Endothelial cell (in vitro differentiated cells): ENCODE measurements around the gene MOV10. TPM values are rescaled to one million over a fixed set of nuclear protein-coding genes. Genes with fewer than 3 reads are reported as not detected.

Source experiments
- DNase-seq: peaks from one replicate; pipeline ENCODE4 v3.0.0; 2021; ENCODE audit warnings: low spot score
- H3K27ac Mint-ChIP-seq: one replicate; pipeline ENCODE4 v1.8.0; 2021; ENCODE audit warnings: mixed read lengths, inconsistent platforms; ENCODE audit not compliant: unreplicated experiment
- H3K27me3 Mint-ChIP-seq: one replicate; pipeline ENCODE4 v1.8.0; 2021; ENCODE audit warnings: mild to moderate bottlenecking, moderate library complexity, mixed read lengths, inconsistent platforms; ENCODE audit not compliant: unreplicated experiment
- H3K36me3 Mint-ChIP-seq: one replicate; pipeline ENCODE4 v1.8.0; 2021; ENCODE audit warnings: mild to moderate bottlenecking, low read depth, mixed read lengths, inconsistent platforms; ENCODE audit not compliant: unreplicated experiment
- H3K4me1 Mint-ChIP-seq: one replicate; pipeline ENCODE4 v1.8.0; 2021; ENCODE audit warnings: mild to moderate bottlenecking, mixed read lengths, inconsistent platforms; ENCODE audit not compliant: unreplicated experiment
- H3K4me3 Mint-ChIP-seq: one replicate; pipeline ENCODE4 v1.8.0; 2021; ENCODE audit warnings: mild to moderate bottlenecking, mixed read lengths, inconsistent platforms; ENCODE audit not compliant: unreplicated experiment
- H3K9me3 Mint-ChIP-seq: one replicate; pipeline ENCODE4 v1.8.0; 2021; ENCODE audit warnings: mixed read lengths, inconsistent platforms; ENCODE audit not compliant: unreplicated experiment
- CTCF ChIP-seq: fragments of 200-600 bp; sonication (generic); IDR thresholded peaks from one replicate; pipeline ENCODE4 v1.5.0; 2021; ENCODE audit warnings: antibody characterized with exemption; ENCODE audit not compliant: unreplicated experiment
- total RNA-seq: library from RNA; stranded (reverse); fragmentation: NEBNext Ultra II Directional; extraction: Animal tissue kit (Norgen Biotek cat#: 25700); gene quantifications from one replicate; pipeline ENCODE4 v1.2.1, GENCODE V29; 2021; ENCODE audit not compliant: unreplicated experiment

The MOV10 gene
- total RNA-seq, 1 donor from 2014 or later = 43.5 TPM

DNA sequence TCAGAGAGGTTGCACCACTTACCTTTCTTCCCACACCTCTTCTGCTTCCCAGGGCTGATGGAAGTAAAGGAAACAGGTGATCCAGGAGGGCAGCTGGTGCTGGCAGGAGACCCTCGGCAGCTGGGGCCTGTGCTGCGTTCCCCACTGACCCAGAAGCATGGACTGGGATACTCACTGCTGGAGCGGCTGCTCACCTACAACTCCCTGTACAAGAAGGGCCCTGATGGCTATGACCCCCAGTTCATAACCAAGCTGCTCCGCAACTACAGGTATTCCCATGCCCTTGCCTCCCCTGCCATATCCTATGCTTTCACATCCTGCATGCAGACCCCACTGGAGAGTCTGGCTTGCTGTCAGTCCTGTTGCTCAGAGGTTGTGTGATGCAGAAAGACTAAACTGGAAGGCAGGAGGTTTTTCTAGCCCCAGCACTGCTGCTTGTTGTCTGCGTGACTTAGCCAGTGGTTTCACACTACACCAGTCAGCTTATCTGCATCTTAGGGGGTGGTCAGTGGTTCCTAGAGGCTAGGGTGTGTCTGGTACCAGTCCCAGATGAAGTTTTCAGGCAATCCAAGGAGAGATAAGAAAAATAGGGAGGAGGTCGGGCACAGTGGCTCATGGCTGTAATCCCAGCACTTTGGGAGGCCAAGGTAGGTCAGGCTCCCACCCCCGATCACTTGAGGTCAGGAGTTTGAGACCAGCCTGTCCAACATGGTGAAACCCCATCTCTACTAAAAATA, 22.3 kb downstream of the MOV10 start:
- no peak for TF ChIP-seq CTCF
- H3K27ac Mint-ChIP-seq = no peak overlapping the region
- no peaks in the 10 kb centered on the region for H3K9me3 Mint-ChIP-seq
- peaks cover 26% of the 10 kb centered on the region for H3K36me3 Mint-ChIP-seq
- peaks cover 20% of the 10 kb centered on the region for H3K27me3 Mint-ChIP-seq
- no peak for DNase-seq
- H3K4me3 Mint-ChIP-seq = no peak overlapping the region
- H3K4me1 Mint-ChIP-seq = peaks cover 32% of the 10 kb centered on the region

GRCh38 chr1:112697781-112698201, 23.3 kb downstream of the MOV10 start:
- H3K27ac Mint-ChIP-seq = no peak overlapping the region
- no peak for DNase-seq
- H3K4me3 Mint-ChIP-seq = no peak overlapping the region
- H3K36me3 Mint-ChIP-seq = peaks cover 36% of the 10 kb centered on the region
- H3K4me1 Mint-ChIP-seq = peaks cover 42% of the 10 kb centered on the region
- H3K27me3 Mint-ChIP-seq = peaks cover 25% of the 10 kb centered on the region
- H3K9me3 Mint-ChIP-seq = no peaks in the 10 kb centered on the region
- TF ChIP-seq CTCF = no peak

DNA sequence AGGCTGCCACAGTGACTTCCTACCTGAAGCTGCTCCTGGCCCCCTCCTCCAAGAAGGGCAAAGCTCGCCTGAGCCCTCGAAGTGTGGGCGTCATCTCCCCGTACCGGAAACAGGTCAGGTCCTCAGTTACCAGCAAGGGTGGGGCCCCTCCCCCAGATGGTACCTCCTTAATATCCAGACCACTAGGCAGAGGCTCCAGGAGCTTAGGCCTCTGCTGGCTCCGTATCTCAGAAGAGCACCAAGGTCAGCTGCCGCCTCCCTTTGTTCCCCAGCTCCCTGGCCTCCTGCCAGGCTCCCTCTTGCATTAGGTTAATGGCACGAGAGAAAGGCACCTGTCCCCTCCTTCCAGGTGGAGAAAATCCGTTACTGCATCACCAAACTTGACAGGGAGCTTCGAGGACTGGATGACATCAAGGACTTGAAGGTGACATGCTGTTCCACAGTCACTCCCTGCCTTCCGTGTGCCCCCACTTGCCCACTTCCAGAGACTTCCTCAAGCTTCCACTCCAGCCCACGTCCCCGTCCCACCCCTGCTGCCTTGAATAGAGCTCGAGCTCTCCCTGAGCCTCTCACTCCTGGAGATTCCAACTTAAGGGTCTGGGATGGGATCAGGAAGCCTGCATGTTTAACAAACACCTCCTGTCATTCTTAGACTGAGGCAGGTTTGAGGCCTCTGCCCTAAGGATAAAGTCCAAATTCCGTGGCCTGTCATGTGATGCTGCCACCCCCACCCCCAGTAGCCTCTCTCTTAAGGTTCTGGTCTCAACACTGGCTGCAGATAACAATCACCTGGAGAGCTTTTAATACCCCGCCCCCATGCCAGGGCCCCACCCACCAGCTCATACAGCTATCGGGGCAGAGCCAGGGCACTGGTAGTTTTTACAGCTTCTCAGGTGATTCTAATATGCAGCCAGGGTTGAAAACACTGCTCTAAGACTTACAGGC, 24.2 kb downstream of the MOV10 start:
- no peak for TF ChIP-seq CTCF
- peak overlapping the region; percentile 13 for H3K27ac Mint-ChIP-seq
- H3K27me3 Mint-ChIP-seq = peaks cover 28% of the 10 kb centered on the region
- H3K4me3 Mint-ChIP-seq = peak overlapping the region; percentile 56
- H3K4me1 Mint-ChIP-seq = peaks cover 48% of the 10 kb centered on the region
- no peak for DNase-seq
- H3K36me3 Mint-ChIP-seq = peaks cover 38% of the 10 kb centered on the region
- H3K9me3 Mint-ChIP-seq = no peaks in the 10 kb centered on the region

DNA sequence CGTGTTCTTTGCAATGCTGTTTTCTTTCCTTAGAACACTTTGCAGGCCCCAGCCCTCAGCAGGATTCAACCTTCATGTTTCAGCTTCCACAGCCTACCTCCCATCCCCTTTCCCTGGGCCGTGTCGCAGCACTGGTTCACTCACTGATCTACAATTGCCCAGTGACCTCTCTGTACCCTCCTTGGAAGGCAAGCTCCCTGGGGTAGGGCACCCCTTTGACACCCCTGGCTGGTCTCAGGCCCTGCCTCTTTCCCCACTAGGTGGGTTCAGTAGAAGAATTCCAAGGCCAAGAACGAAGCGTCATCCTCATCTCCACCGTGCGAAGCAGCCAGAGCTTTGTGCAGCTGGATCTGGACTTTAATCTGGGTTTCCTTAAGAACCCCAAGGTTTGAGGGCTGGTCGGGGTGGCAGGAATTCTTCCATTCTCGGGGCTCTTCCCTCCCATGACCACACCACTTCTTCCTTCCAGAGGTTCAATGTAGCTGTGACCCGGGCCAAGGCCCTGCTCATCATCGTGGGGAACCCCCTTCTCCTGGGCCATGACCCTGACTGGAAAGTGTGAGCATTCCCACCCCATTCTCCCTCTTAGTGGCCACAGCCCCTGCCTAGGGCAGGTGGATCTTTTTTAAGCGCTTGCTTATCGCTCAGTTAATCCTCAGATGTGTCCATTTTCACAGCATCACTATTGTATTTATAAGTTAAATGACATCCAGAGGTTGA, 25.1 kb downstream of the MOV10 start:
- Mint-ChIP-seq H3K9me3 (no peaks in the 10 kb centered on the region), H3K36me3 (peaks cover 41% of the 10 kb centered on the region), H3K27ac (peak overlapping the region; percentile 92), H3K4me3 (peak overlapping the region; percentile 56), H3K27me3 (peaks cover 33% of the 10 kb centered on the region), H3K4me1 (peaks cover 56% of the 10 kb centered on the region)
- no peak for DNase-seq
- no peak for TF ChIP-seq CTCF
